ENCODE data around the gene GRAMD2B.

GRAMD2B gene

GRCh38 chr5:126402621-126403555 lies 20.3 kb upstream of the GRAMD2B start:
- TF ChIP-seq TCF12 (IDR thresholded peaks at IDR 0.05; ENCODE audit: low read depth), result no peak

DNA sequence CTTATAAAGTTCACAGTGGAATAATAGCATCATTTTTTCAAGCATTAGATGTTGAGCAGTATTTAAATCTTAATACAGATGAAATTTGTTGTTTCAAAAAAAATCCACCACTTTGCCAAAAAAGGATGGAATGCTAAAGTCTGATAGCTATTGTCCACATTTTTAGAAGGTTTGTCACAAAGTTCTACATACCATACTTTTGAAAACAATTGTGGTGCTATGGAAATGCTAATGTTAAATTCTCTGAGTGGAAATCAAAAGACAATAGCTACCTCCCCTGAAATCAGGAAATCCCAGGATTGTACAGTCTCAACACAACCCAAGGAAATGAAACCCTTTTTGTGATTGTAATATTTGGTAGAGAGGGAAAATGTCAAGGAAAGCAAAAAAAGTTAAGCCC lies 19.3 kb upstream of the GRAMD2B start:
- TF ChIP-seq RAD21 (IDR thresholded peaks at IDR 0.05; ENCODE audit: low read depth), result no peak
- no peak for TF ChIP-seq TCF12 (IDR thresholded peaks at IDR 0.05; ENCODE audit: low read depth)
- TF ChIP-seq FOXM1 (IDR thresholded peaks at IDR 0.05; ENCODE audit: borderline replicate concordance, low read depth), result no peak
- TF ChIP-seq TEAD4 (IDR thresholded peaks at IDR 0.05), result no peak
- no peak for TF ChIP-seq TAF1 (IDR thresholded peaks at IDR 0.05; ENCODE audit: low read depth)
- no peak for TF ChIP-seq ZBTB7A (IDR thresholded peaks at IDR 0.05; ENCODE audit: low read depth)
- TF ChIP-seq REST (IDR thresholded peaks at IDR 0.05; ENCODE audit: low read depth), result no peak
- TF ChIP-seq EP300 (IDR thresholded peaks at IDR 0.05; ENCODE audit: borderline replicate concordance), result no peak

- TF ChIP-seq TAF1 (IDR thresholded peaks at IDR 0.05; ENCODE audit: low read depth) (no peak), TEAD4 (IDR thresholded peaks at IDR 0.05) (no peak), CREB1 (IDR thresholded peaks at IDR 0.05; ENCODE audit: low read depth) (no peak), TCF12 (IDR thresholded peaks at IDR 0.05; ENCODE audit: low read depth) (no peak)
- TF ChIP-seq, protein P1, sequence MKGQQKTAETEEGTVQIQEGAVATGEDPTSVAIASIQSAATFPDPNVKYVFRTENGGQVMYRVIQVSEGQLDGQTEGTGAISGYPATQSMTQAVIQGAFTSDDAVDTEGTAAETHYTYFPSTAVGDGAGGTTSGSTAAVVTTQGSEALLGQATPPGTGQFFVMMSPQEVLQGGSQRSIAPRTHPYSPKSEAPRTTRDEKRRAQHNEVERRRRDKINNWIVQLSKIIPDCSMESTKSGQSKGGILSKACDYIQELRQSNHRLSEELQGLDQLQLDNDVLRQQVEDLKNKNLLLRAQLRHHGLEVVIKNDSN (IDR thresholded peaks at IDR 0.05), result no peak
- TF ChIP-seq, protein P2, sequence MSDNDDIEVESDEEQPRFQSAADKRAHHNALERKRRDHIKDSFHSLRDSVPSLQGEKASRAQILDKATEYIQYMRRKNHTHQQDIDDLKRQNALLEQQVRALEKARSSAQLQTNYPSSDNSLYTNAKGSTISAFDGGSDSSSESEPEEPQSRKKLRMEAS (IDR thresholded peaks at IDR 0.05), result no peak
These were observed 12.6 kb upstream of the GRAMD2B start for GRCh38 chr5:126410623-126411022.

- TF ChIP-seq TAF1 (IDR thresholded peaks at IDR 0.05; ENCODE audit: low read depth) (no peak), CREB1 (IDR thresholded peaks at IDR 0.05; ENCODE audit: low read depth) (no peak), CEBPB (IDR thresholded peaks at IDR 0.05) (no peak), TCF12 (IDR thresholded peaks at IDR 0.05; ENCODE audit: low read depth) (no peak), NFIC (IDR thresholded peaks at IDR 0.05) (no peak), EP300 (IDR thresholded peaks at IDR 0.05; ENCODE audit: borderline replicate concordance) (no peak), RAD21 (IDR thresholded peaks at IDR 0.05; ENCODE audit: low read depth) (no peak), REST (IDR thresholded peaks at IDR 0.05; ENCODE audit: low read depth) (no peak), EGR1 (IDR thresholded peaks at IDR 0.05) (no peak), FOXM1 (IDR thresholded peaks at IDR 0.05; ENCODE audit: borderline replicate concordance, low read depth) (no peak), TEAD4 (IDR thresholded peaks at IDR 0.05) (no peak), YY1 (IDR thresholded peaks at IDR 0.05; ENCODE audit: low read depth) (no peak)
- TF ChIP-seq, protein P2 (IDR thresholded peaks at IDR 0.05), result no peak
- TF ChIP-seq, protein P1 (IDR thresholded peaks at IDR 0.05), result no peak
These were observed 9.4 kb upstream of the GRAMD2B start for GRCh38 chr5:126413856-126414255.

DNA sequence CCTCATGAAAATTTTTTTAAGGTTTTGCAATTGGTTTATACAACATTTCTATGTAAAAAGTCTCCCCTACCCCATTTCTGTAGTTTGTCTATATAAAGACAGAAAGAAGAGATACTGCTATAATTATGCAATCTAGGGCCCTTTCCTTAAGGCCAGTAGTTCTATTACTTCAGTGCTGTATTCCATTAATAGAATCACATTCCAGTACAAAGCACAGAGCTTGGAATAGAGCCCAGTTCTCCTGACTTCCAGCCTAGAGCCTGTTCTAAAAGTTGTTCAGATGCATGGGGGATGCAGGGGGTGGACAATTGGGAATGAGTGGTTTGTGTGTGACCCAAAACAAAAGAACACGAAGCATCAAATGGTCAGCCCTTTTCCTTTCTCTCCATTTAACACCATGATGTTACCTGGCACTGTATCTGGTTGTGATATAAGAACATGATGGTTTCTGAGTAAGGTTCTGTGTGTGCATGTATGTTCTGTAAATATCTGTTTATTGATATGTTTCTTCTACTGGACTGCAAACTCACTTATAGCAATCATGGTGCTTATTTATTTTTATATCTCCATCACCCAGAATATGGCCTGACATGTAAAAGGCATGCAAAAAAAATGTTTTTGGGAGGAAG lies 8.2 kb upstream of the GRAMD2B start:
- TF ChIP-seq TAF1 (IDR thresholded peaks at IDR 0.05; ENCODE audit: low read depth) (no peak), EP300 (IDR thresholded peaks at IDR 0.05; ENCODE audit: borderline replicate concordance) (no peak), CEBPB (IDR thresholded peaks at IDR 0.05) (peak; percentile 43; the same call in 1 of the 2 replicates), TCF12 (IDR thresholded peaks at IDR 0.05; ENCODE audit: low read depth) (no peak), TEAD4 (IDR thresholded peaks at IDR 0.05) (no peak), RAD21 (IDR thresholded peaks at IDR 0.05; ENCODE audit: low read depth) (no peak), YY1 (IDR thresholded peaks at IDR 0.05; ENCODE audit: low read depth) (no peak), EGR1 (IDR thresholded peaks at IDR 0.05) (no peak)

DNA sequence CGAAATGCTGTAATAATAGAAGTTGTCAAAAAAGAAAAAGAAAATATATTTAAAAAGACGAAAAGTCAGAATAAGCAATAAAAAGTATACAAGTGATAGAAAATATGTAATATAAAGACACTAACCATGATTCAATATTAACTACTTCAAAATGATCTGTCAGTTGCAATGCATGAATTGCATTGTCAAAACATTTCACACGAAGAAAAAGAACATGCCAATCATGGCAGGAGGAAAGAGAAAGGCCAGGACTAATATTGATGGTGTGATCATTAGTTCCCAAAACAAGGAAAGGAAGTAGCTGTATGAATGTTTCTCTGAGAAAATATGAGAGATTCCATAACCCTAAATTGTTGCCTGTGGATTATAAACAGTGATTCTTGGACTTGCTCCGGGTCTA lies 7.4 kb upstream of the GRAMD2B start:
- TF ChIP-seq EGR1 (IDR thresholded peaks at IDR 0.05) (no peak), ZBTB7A (IDR thresholded peaks at IDR 0.05; ENCODE audit: low read depth) (no peak), TCF12 (IDR thresholded peaks at IDR 0.05; ENCODE audit: low read depth) (no peak), YY1 (IDR thresholded peaks at IDR 0.05; ENCODE audit: low read depth) (no peak), NFIC (IDR thresholded peaks at IDR 0.05) (no peak), REST (IDR thresholded peaks at IDR 0.05; ENCODE audit: low read depth) (no peak), RAD21 (IDR thresholded peaks at IDR 0.05; ENCODE audit: low read depth) (no peak), FOXM1 (IDR thresholded peaks at IDR 0.05; ENCODE audit: borderline replicate concordance, low read depth) (no peak), EP300 (IDR thresholded peaks at IDR 0.05; ENCODE audit: borderline replicate concordance) (no peak)
- TF ChIP-seq, protein P2 (IDR thresholded peaks at IDR 0.05), result no peak

Measured in Ishikawa (cell line).